Right lobe of liver (tissue), 6 donors: ENCODE measurements around the gene MFSD12. TPM values are rescaled to one million over a fixed set of nuclear protein-coding genes. Genes with fewer than 3 reads are reported as not detected.
A peak's percentile ranks its signal among the peaks of the same experiment; 100 is the strongest.
"Not testable (repeated sequence)": the region's sequence is repeated elsewhere in the genome, so short reads cannot be mapped to it uniquely, and the experiment has no call there.

Experiments used
- ATAC-seq, 4 donors: fragments of 200-7000 bp; cut with Tn5 transposase; one replicate each; pipeline ENCODE4 v1.9.1; 2020; ENCODE audit warnings: mild to moderate bottlenecking in 4 of 4, moderate library complexity in 4 of 4
- DNase-seq, 3 donors: peaks; one replicate each; pipeline ENCODE4 v3.0.0-alpha.2; 2020
- H3K27ac ChIP-seq, 3 donors: fragments of 200-600 bp; one replicate each; pipeline ENCODE4 v1.8.0; 2022
- H3K27me3 ChIP-seq, 2 donors: fragments of 200-600 bp; one replicate each; pipeline ENCODE4 v1.8.0; 2022
- H3K36me3 ChIP-seq, 4 donors: fragments of 200-600 bp; sonication (generic) in 1 of 4; one replicate each; pipeline versions ENCODE4 v1.5.1 to v1.8.0; 2017 to 2022; ENCODE audit warnings: control low read depth in 1 of 4
- H3K4me1 ChIP-seq, 4 donors: fragments of 200-600 bp; sonication (generic) in 1 of 4; one replicate each; pipeline versions ENCODE4 v1.5.1 to v1.8.0; 2017 to 2022; ENCODE audit warnings: control low read depth in 1 of 4
- H3K4me3 ChIP-seq, 3 donors: fragments of 200-600 bp; one replicate each; pipeline ENCODE4 v1.8.0; 2022
- H3K9me3 ChIP-seq, 4 donors: fragments of 200-600 bp; sonication (generic) in 1 of 4; one replicate each; pipeline versions ENCODE4 v1.5.1 to v1.8.0; 2017 to 2022; ENCODE audit warnings: control low read depth in 1 of 4
- POLR2A ChIP-seq: fragments of 450-650 bp; IDR thresholded peaks from one replicate; pipeline ENCODE4 v1.6.1; 2017; ENCODE audit warnings: antibody characterized with exemption, mild to moderate bottlenecking
- WGBS: methylation state at CpG from one replicate; pipeline ENCODE4 v1.1.6; 2018; ENCODE audit warnings: low coverage, low lambda C conversion rate; ENCODE audit not compliant: insufficient coverage; ENCODE audit errors: missing lambda C conversion rate; 5-methylcytosine and 5-hydroxymethylcytosine counted together
- intact Hi-C, 2 donors: fragments of 100-400 bp; cut with DNase I; formaldehyde crosslinking; loops; one replicate each; pipeline versions ENCODE4 v1.11.2 to v1.14.1; 2022
- total RNA-seq, 6 experiments: library from RNA; depleted of rRNA in 2 of 6; stranded (reverse); fragments of >200 nt in 2 of 6; fragmentation: NEBNext Ultra II Directional in 3 of 6; extraction: Animal tissue kit (Norgen Biotek cat#: 25700) in 3 of 6; gene quantifications; one replicate each; pipeline versions ENCODE4 v1.1.0 to v1.2.4, GENCODE V29; 2016 to 2023
- TF ChIP-seq, protein P1 (sequence below), 4 donors: fragments of 200-600 bp in 3 of 4; fragments of 450-650 bp in 1 of 4; IDR thresholded peaks; one replicate each; pipeline versions ENCODE4 v1.5.1 to v1.8.0; 2016 to 2022; ENCODE audit warnings: antibody characterized with exemption in 4 of 4, mild to moderate bottlenecking in 2 of 4
- donor health status: DM: no; HTN: yes; CAD: no.
- donor health status: DM: no; HTN: no; CAD: no.
- donor health status: DM: no; HTN: no; CAD: no.
- donor health status: DM: no; HTN: yes; CAD: no.
- donor health status: DM: no; HTN: yes; CAD: no.

Gene MFSD12
- total RNA-seq, 6 experiments from 2014 or later: 23.8 to 114 (median 31.5) TPM

DNA sequence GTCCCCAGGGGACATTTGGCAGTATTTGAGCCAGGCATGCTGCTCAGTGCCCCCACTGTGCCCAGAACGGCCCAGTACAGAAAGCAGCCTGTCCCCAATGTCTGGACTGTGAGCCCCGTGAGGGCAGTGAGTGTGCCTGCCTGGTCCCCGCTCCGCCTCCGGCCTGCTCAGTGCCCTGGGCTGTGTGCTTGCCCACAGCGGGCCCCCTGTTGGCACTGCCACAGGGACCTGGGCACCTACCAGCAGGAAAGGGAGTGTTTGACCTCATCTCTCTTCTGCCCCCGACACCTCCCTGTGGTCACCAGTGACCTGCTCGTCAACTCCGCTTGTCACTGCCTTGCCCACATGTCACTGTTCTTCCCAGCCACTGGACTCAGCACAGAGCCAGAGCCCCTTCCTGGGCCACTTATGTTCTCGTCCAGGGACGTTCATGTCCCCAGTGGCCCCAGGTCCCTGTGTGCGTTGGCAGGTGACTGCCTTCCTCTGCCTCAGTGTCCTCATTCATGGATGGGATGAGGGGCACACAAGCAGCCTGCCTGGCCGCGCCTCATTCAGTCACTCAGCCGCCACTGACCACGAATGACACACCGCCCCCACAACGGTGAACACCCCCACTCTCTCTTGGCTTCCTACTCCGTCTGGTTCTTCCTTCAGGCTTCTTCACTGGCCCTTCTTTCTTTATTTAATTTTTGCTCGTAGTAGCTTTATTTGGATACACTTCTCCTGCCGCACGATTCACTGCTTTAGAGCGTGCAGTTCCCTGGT is 48.4 kb downstream of the MFSD12 start:
- WGBS: 67% methylated on average over 16 of the region's 23 CpGs
- ATAC-seq: peak; percentile 0 to 11 (median 2)
- intact Hi-C loops: no loop called here
- peaks cover 0 to 3% (median 0%) of the 10 kb centered on the region in 4 donors for H3K36me3 ChIP-seq
- DNase-seq: peak in 1 of 3 donors; percentile 72
- peak overlapping the region in 2 of 3 donors; percentile 66 to 76 for H3K27ac ChIP-seq
- TF ChIP-seq POLR2A: no peak
- TF ChIP-seq, protein P1, sequence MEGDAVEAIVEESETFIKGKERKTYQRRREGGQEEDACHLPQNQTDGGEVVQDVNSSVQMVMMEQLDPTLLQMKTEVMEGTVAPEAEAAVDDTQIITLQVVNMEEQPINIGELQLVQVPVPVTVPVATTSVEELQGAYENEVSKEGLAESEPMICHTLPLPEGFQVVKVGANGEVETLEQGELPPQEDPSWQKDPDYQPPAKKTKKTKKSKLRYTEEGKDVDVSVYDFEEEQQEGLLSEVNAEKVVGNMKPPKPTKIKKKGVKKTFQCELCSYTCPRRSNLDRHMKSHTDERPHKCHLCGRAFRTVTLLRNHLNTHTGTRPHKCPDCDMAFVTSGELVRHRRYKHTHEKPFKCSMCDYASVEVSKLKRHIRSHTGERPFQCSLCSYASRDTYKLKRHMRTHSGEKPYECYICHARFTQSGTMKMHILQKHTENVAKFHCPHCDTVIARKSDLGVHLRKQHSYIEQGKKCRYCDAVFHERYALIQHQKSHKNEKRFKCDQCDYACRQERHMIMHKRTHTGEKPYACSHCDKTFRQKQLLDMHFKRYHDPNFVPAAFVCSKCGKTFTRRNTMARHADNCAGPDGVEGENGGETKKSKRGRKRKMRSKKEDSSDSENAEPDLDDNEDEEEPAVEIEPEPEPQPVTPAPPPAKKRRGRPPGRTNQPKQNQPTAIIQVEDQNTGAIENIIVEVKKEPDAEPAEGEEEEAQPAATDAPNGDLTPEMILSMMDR (IDR thresholded peaks at IDR 0.05): no peak
- H3K27me3 ChIP-seq: no peaks in the 10 kb centered on the region
- peaks cover 0 to 43% (median 17%) of the 10 kb centered on the region in 4 donors for H3K4me1 ChIP-seq
- no peak overlapping the region for H3K4me3 ChIP-seq
- no peaks in the 10 kb centered on the region for H3K9me3 ChIP-seq

DNA sequence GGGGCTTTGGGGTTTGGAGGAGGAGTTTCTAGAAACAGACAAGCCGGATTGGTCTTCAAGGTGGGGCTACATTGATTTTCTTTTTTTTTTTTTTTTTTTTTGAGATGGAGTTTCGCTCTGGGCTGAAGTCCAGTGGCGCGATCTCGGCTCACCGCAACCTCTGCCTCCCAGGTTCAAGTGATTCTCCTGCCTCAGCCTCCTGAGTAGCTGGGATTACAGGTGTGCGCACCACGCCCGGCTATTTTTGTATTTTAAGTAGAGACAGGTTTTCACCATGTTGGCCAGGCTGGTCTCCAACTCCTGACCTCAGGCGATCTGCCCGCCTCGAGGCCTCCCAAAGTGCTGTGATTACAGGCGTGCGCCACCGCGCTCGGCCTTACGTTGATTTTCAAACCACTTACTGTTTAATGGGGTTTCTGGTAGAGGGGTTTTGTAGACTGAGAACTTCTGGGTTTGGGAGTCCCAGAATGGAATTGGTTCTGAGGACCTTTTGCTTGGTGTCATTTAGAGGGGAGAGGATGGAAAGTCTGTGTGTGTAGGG is 49.2 kb downstream of the MFSD12 start:
- H3K4me3 ChIP-seq: peak overlapping the region in 2 of 3 donors; percentile 63 to 99
- WGBS: 50% methylated on average over 18 of the region's 18 CpGs
- intact Hi-C loops: not testable (repeated sequence)

DNA sequence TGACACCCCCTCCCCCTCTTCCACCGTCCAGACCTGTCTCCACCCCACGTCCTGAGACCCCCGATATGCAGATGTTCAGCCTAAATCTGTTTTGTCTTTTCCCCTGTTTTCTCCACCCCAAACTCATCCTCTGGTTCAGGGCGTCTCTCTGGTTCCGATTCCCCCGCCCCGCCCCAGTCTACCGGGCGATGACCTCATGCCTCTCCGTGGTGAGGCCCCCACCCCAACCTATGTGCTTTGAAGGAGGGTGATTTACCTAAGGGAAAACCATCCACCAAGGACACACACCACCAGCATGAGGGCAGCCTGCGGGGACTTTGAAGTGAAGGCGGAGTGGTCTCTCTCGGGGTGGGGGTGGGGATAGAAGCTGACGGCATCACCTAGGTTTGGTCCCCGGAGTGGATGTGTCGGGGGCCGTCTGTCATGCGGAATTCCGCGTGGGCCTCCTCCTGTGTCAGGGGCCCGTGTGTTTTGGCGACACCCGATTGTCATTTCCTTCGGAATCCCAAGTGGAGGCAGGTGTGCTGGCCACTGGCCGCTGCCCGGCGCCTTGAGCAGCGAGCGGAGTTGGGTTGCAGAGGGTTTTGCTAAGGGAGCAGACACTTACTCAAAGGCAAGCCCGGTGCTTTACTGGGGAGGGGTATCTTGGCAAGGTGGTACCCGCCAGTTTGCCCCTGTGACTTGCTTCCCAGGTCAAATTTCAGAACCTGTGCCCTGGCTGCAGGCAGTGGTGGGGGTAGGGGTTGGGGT is 49.8 kb downstream of the MFSD12 start:
- WGBS: 16% methylated on average over 21 of the region's 31 CpGs
- peak overlapping the region; percentile 86 to 92 (median 87) for H3K27ac ChIP-seq
- H3K9me3 ChIP-seq: no peaks in the 10 kb centered on the region
- no peak for TF ChIP-seq POLR2A
- TF ChIP-seq, protein P1 (IDR thresholded peaks at IDR 0.05): no peak
- ATAC-seq (peak; percentile 46 to 64 (median 58)), DNase-seq (peak in 1 of 3 donors; percentile 81)
- peak overlapping the region; percentile 63 to 99 (median 89) for H3K4me3 ChIP-seq
- peaks cover 0 to 3% (median 0%) of the 10 kb centered on the region in 4 donors for H3K36me3 ChIP-seq
- H3K27me3 ChIP-seq: no peaks in the 10 kb centered on the region
- intact Hi-C loops: no loop called here
- peaks cover 0 to 35% (median 13%) of the 10 kb centered on the region in 4 donors for H3K4me1 ChIP-seq

More for the DNA sequence above, 49.2 kb downstream of the MFSD12 start:
- ATAC-seq, H3K36me3 ChIP-seq, H3K27me3 ChIP-seq, DNase-seq, H3K9me3 ChIP-seq: not testable (repeated sequence)
- H3K4me1 ChIP-seq: peaks cover 0 to 41% (median 17%) of the 10 kb centered on the region in 4 donors
- peak overlapping the region in 2 of 3 donors; percentile 66 to 76 for H3K27ac ChIP-seq

DNA sequence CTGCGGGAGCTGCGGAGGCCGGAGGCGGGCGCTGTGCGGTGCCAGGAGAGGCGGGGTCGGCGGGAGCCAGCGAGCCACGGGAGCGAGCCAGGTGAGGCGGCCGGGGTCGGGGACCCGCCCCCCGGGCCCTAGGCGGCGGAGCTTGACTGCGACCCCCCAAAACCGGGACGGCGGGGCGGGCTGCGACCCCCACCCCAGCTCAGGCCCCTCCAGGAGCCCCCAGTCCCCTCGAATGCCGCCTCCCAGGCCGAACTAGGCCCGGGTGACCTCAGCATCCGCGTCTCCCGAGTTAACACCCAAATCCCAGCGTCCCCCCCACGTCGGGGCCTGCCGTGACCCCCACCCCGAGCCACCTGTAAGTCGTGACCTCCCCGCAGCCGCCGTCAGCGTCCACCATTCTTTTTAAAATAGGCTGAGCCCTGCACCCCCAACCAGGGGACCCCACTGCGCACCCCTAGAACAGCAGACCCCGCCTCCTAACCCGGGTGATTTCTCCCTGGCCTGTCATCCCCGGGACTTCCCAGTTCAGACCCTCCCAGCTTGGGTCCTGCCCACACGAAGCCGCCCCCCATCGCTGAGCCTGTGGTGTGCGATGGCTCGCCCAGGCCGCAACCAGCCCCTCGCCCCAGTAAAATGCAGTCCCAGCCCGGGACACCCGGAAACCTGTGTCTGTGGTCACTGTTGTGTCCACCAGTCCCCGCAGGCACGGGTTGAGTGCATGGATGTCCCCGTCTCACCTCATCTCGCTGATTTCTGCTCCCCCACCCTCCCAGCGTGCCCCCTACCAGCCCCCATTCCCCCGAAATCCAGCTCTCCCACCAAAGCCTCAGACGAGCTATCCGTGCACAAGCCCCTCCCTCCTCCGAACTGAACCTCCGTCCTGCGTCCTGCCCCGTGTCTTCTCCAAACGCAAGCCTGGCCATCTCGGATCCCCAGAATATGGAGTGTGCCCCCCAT is 50.7 kb downstream of the MFSD12 start:
- H3K4me1 ChIP-seq: peaks cover 0 to 28% (median 11%) of the 10 kb centered on the region in 4 donors
- no peaks in the 10 kb centered on the region for H3K9me3 ChIP-seq
- intact Hi-C loops: no loop called here
- DNase-seq (peak in 2 of 3 donors; percentile 69 to 73), ATAC-seq (peak in 3 of 4 donors; percentile 0 to 5 (median 1))
- peaks cover 0 to 3% (median 0%) of the 10 kb centered on the region in 4 donors for H3K36me3 ChIP-seq
- peak overlapping the region; percentile 63 to 99 (median 89) for H3K4me3 ChIP-seq
- under 1% methylated on average over 22 of the region's 69 CpGs for WGBS
- no peaks in the 10 kb centered on the region for H3K27me3 ChIP-seq
- H3K27ac ChIP-seq: peak overlapping the region; percentile 79 to 92 (median 87)
- TF ChIP-seq, protein P1 (IDR thresholded peaks at IDR 0.05): no peak
- peak; percentile 0 for TF ChIP-seq POLR2A
